ENCODE results near the gene DSP. TPM values are rescaled to one million over a fixed set of nuclear protein-coding genes. Genes with fewer than 3 reads are reported as not detected.

The DSP gene
- total RNA-seq = 100 to 1,000 TPM in 4 of 5 donors, 10 to 100 TPM in 1; 58.9 to 125 (median 121) TPM
- polyA plus RNA-seq = 10 to 100 TPM; 12.0 to 53.9 (median 15.6) TPM
- long read RNA-seq, donor 1, partial matches to known transcripts = 7 of 7 reads
- long read RNA-seq, donor 1, other reads (novel, unspliced or antisense) = 0 of 7 reads
- long read RNA-seq, donor 2, partial matches to known transcripts = 37 of 37 reads
- long read RNA-seq, donor 2, other reads (novel, unspliced or antisense) = 0 of 37 reads
- long read RNA-seq, donor 3, partial matches to known transcripts = 8 of 9 reads
- long read RNA-seq, donor 3, other reads (novel, unspliced or antisense) = 0 of 9 reads
- long read RNA-seq, donor 4 = 0 reads
- long read RNA-seq, donor 5, partial matches to known transcripts = 15 of 15 reads
- long read RNA-seq, donor 5, other reads (novel, unspliced or antisense) = 0 of 15 reads
- long read RNA-seq, donor 6, full-length matches to known transcripts = 3 of 41 reads
- long read RNA-seq, donor 6, partial matches to known transcripts = 38 of 41 reads
- long read RNA-seq, donor 6, other reads (novel, unspliced or antisense) = 0 of 41 reads
- long read RNA-seq, donor 7, partial matches to known transcripts = 46 of 46 reads
- long read RNA-seq, donor 7, other reads (novel, unspliced or antisense) = 0 of 46 reads
- long read RNA-seq, donor 8, full-length matches to known transcripts = 1 of 20 reads
- long read RNA-seq, donor 8, partial matches to known transcripts = 19 of 20 reads
- long read RNA-seq, donor 8, other reads (novel, unspliced or antisense) = 0 of 20 reads
- long read RNA-seq, donor 9, full-length matches to known transcripts = 1 of 16 reads
- long read RNA-seq, donor 9, partial matches to known transcripts = 15 of 16 reads
- long read RNA-seq, donor 9, other reads (novel, unspliced or antisense) = 0 of 16 reads
- long read RNA-seq, donor 10, partial matches to known transcripts = 31 of 31 reads
- long read RNA-seq, donor 10, other reads (novel, unspliced or antisense) = 0 of 31 reads

- peaks cover 11 to 81% (median 22%) of the 10 kb centered on the region in 3 donors for H3K27me3 ChIP-seq
- TF ChIP-seq CTCF (IDR thresholded peaks at IDR 0.05) (no peak), POLR2A (IDR thresholded peaks at IDR 0.05) (peak in 1 of 4 donors; percentile 82), EP300 (IDR thresholded peaks at IDR 0.05) (no peak), POLR2AphosphoS5 (IDR thresholded peaks at IDR 0.05) (peak in 2 of 3 donors; percentile 93 to 95)
- H3K4me3 ChIP-seq = peak within 1 kb of the TSS; percentile 59 to 81 (median 61)
- peak; percentile 89 to 95 for DNase-seq
- peaks cover 20 to 46% (median 29%) of the 10 kb centered on the region in 4 donors for H3K4me1 ChIP-seq
- peak within 1 kb of the TSS; percentile 81 to 95 (median 89) for H3K27ac ChIP-seq
- WGBS, 5 donors = 0 to 1% (median 1%) methylated on average over 23 to 105 of the region's 105 CpGs
- no peaks in the 10 kb centered on the region for H3K9me3 ChIP-seq
- H3K36me3 ChIP-seq = no peaks in the 10 kb centered on the region
- intact Hi-C loops (cut with DNase I; ENCODE audit: low total_unique reads) = no loop called here
These were observed at the start of gene DSP for GRCh38 chr6:7541175-7542064. TSS of gene DSP (plus strand) at chr6:7541671. CDS start at chr6:7541916, 245 bp downstream.

GRCh38 chr6:7493866-7494265, 47.6 kb upstream of the DSP start:
- TF ChIP-seq POLR2AphosphoS5 (IDR thresholded peaks at IDR 0.05) = no peak
- H3K4me1 ChIP-seq = no peaks in the 10 kb centered on the region
- H3K36me3 ChIP-seq = no peaks in the 10 kb centered on the region
- intact Hi-C loops (cut with DNase I; ENCODE audit: low total_unique reads) = no loop called here
- 66 to 85% (median 73%) methylated on average over 2 of the region's 2 CpGs for WGBS, 5 donors
- no peak for DNase-seq
- H3K27ac ChIP-seq = no peak overlapping the region
- H3K4me3 ChIP-seq = no peak overlapping the region
- H3K9me3 ChIP-seq = peaks cover 0 to 9% (median 2%) of the 10 kb centered on the region in 4 donors
- H3K27me3 ChIP-seq = no peaks in the 10 kb centered on the region

GRCh38 chr6:7494638-7495037, 46.8 kb upstream of the DSP start:
- no peaks in the 10 kb centered on the region for H3K27me3 ChIP-seq
- intact Hi-C loops (cut with DNase I; ENCODE audit: low total_unique reads) = no loop called here
- WGBS, 5 donors = 78 to 95% (median 91%) methylated on average over 7 of the region's 7 CpGs
- peaks cover 0 to 9% (median 2%) of the 10 kb centered on the region in 4 donors for H3K9me3 ChIP-seq
- DNase-seq = no peak
- H3K27ac ChIP-seq = no peak overlapping the region
- H3K4me1 ChIP-seq = no peaks in the 10 kb centered on the region
- H3K4me3 ChIP-seq = no peak overlapping the region
- no peaks in the 10 kb centered on the region for H3K36me3 ChIP-seq
- TF ChIP-seq POLR2A (IDR thresholded peaks at IDR 0.05) (no peak), CTCF (IDR thresholded peaks at IDR 0.05) (no peak), POLR2AphosphoS5 (IDR thresholded peaks at IDR 0.05) (no peak), EP300 (IDR thresholded peaks at IDR 0.05) (no peak)

- H3K4me3 ChIP-seq = no peak overlapping the region
- no peaks in the 10 kb centered on the region for H3K4me1 ChIP-seq
- H3K27ac ChIP-seq = no peak overlapping the region
- WGBS, 5 donors = 60 to 80% (median 70%) methylated on average over 12 of the region's 12 CpGs
- peaks cover 0 to 9% (median 2%) of the 10 kb centered on the region in 4 donors for H3K9me3 ChIP-seq
- TF ChIP-seq POLR2AphosphoS5 (IDR thresholded peaks at IDR 0.05) (no peak), CTCF (IDR thresholded peaks at IDR 0.05) (no peak), POLR2A (IDR thresholded peaks at IDR 0.05) (no peak), EP300 (IDR thresholded peaks at IDR 0.05) (no peak)
- H3K36me3 ChIP-seq = no peaks in the 10 kb centered on the region
- no peak for DNase-seq
- H3K27me3 ChIP-seq = no peaks in the 10 kb centered on the region
- intact Hi-C loops (cut with DNase I; ENCODE audit: low total_unique reads) = no loop called here
These were observed 45.1 kb upstream of the DSP start for GRCh38 chr6:7496266-7496875.

Data from stomach (tissue), 19 donors.